Ishikawa (cell line): ENCODE data around the gene RASAL2.

Experiments
- CREB1 ChIP-seq: IDR thresholded peaks from 2 replicates; pipeline ENCODE4 v1.6.1; 2012; ENCODE audit warnings: low read depth
- EGR1 ChIP-seq: IDR thresholded peaks from 2 replicates; pipeline ENCODE4 v1.6.1; 2012
- EP300 ChIP-seq: IDR thresholded peaks from 2 replicates; pipeline ENCODE4 v1.6.1; 2012; ENCODE audit warnings: borderline replicate concordance
- NFIC ChIP-seq: IDR thresholded peaks from 2 replicates; pipeline ENCODE4 v1.6.1; 2012
- RAD21 ChIP-seq: IDR thresholded peaks from 2 replicates; pipeline ENCODE4 v1.6.1; 2012; ENCODE audit warnings: low read depth
- TEAD4 ChIP-seq: IDR thresholded peaks from 2 replicates; pipeline ENCODE4 v1.6.1; 2012
- TF ChIP-seq, protein P1 (sequence below): IDR thresholded peaks from 2 replicates; pipeline ENCODE4 v1.6.1; 2012

DNA sequence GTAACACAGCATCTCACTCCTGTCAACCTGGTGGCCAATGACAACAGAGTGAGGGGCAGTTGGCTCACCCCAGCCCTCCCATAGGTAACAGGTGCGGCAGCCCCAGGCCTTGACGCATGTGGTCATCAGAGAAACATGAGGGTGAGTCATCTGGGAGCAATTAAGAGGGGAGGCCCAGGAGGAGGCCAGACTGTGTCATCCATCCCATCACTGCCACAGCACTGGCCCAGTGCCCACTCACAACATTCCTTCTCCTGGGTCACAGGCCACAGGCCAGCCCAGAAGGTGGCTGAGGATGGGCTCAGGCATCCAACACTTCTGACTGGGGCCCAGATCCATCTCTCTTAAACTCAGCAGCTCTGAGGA, 436.1 kb downstream of the RASAL2 start:
- peak; percentile 84 for TF ChIP-seq EP300
- peak; percentile 90 for TF ChIP-seq NFIC
- TF ChIP-seq, protein P1, sequence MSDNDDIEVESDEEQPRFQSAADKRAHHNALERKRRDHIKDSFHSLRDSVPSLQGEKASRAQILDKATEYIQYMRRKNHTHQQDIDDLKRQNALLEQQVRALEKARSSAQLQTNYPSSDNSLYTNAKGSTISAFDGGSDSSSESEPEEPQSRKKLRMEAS, result peak; percentile 22; the same call in 1 of the 2 replicates
- no peak for TF ChIP-seq EGR1
- peak; percentile 3; the same call in 1 of the 2 replicates for TF ChIP-seq RAD21
- TF ChIP-seq TEAD4, result peak; percentile 90
- no peak for TF ChIP-seq CREB1
